PC-3 (cell line): ENCODE data around the gene PLEKHH1.

Source experiments
- CTCF ChIP-seq: fragments of 300-600 bp; sonication (generic); conservative IDR thresholded peaks from 2 replicates; pipeline ENCODE4 v1.5.1; 2017; ENCODE audit warnings: antibody characterized with exemption, low read depth, mild to moderate bottlenecking, low read length
- EZH2 ChIP-seq: fragments of 300-600 bp; sonication (generic); IDR thresholded peaks from one replicate; pipeline ENCODE4 v1.6.1; 2017; ENCODE audit warnings: antibody characterized with exemption, mild to moderate bottlenecking, low read length; ENCODE audit not compliant: unreplicated experiment

GRCh38 chr14:67536087-67536486 is 3.0 kb downstream of the PLEKHH1 start:
- TF ChIP-seq CTCF (no peak), EZH2 (no peak)
